Endothelial cell (in vitro differentiated cells): Measurements from ENCODE around the gene BTBD16. TPM values are rescaled to one million over a fixed set of nuclear protein-coding genes. Genes with fewer than 3 reads are reported as not detected.

Experiments
- DNase-seq: peaks from one replicate; pipeline ENCODE4 v3.0.0; 2021; ENCODE audit warnings: low spot score
- H3K27ac Mint-ChIP-seq: one replicate; pipeline ENCODE4 v1.8.0; 2021; ENCODE audit warnings: mixed read lengths, inconsistent platforms; ENCODE audit not compliant: unreplicated experiment
- H3K27me3 Mint-ChIP-seq: one replicate; pipeline ENCODE4 v1.8.0; 2021; ENCODE audit warnings: mild to moderate bottlenecking, moderate library complexity, mixed read lengths, inconsistent platforms; ENCODE audit not compliant: unreplicated experiment
- H3K36me3 Mint-ChIP-seq: one replicate; pipeline ENCODE4 v1.8.0; 2021; ENCODE audit warnings: mild to moderate bottlenecking, low read depth, mixed read lengths, inconsistent platforms; ENCODE audit not compliant: unreplicated experiment
- H3K4me1 Mint-ChIP-seq: one replicate; pipeline ENCODE4 v1.8.0; 2021; ENCODE audit warnings: mild to moderate bottlenecking, mixed read lengths, inconsistent platforms; ENCODE audit not compliant: unreplicated experiment
- H3K4me3 Mint-ChIP-seq: one replicate; pipeline ENCODE4 v1.8.0; 2021; ENCODE audit warnings: mild to moderate bottlenecking, mixed read lengths, inconsistent platforms; ENCODE audit not compliant: unreplicated experiment
- H3K9me3 Mint-ChIP-seq: one replicate; pipeline ENCODE4 v1.8.0; 2021; ENCODE audit warnings: mixed read lengths, inconsistent platforms; ENCODE audit not compliant: unreplicated experiment
- total RNA-seq: library from RNA; stranded (reverse); fragmentation: NEBNext Ultra II Directional; extraction: Animal tissue kit (Norgen Biotek cat#: 25700); gene quantifications from one replicate; pipeline ENCODE4 v1.2.1, GENCODE V29; 2021; ENCODE audit not compliant: unreplicated experiment
- TF ChIP-seq, protein P1 (sequence below): fragments of 200-600 bp; sonication (generic); IDR thresholded peaks from one replicate; pipeline ENCODE4 v1.5.0; 2021; ENCODE audit warnings: antibody characterized with exemption; ENCODE audit not compliant: unreplicated experiment

BTBD16 gene
- total RNA-seq, 1 donor from 2014 or later: 0.23 TPM

GRCh38 chr10:122298206-122298597 lies 27.1 kb downstream of the BTBD16 start:
- Mint-ChIP-seq H3K27me3 (peaks cover 6% of the 10 kb centered on the region), H3K27ac (no peak overlapping the region), H3K9me3 (no peaks in the 10 kb centered on the region), H3K4me1 (peaks cover 19% of the 10 kb centered on the region), H3K4me3 (no peak overlapping the region), H3K36me3 (no peaks in the 10 kb centered on the region)
- no peak for DNase-seq
- TF ChIP-seq, protein P1, sequence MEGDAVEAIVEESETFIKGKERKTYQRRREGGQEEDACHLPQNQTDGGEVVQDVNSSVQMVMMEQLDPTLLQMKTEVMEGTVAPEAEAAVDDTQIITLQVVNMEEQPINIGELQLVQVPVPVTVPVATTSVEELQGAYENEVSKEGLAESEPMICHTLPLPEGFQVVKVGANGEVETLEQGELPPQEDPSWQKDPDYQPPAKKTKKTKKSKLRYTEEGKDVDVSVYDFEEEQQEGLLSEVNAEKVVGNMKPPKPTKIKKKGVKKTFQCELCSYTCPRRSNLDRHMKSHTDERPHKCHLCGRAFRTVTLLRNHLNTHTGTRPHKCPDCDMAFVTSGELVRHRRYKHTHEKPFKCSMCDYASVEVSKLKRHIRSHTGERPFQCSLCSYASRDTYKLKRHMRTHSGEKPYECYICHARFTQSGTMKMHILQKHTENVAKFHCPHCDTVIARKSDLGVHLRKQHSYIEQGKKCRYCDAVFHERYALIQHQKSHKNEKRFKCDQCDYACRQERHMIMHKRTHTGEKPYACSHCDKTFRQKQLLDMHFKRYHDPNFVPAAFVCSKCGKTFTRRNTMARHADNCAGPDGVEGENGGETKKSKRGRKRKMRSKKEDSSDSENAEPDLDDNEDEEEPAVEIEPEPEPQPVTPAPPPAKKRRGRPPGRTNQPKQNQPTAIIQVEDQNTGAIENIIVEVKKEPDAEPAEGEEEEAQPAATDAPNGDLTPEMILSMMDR: no peak

DNA sequence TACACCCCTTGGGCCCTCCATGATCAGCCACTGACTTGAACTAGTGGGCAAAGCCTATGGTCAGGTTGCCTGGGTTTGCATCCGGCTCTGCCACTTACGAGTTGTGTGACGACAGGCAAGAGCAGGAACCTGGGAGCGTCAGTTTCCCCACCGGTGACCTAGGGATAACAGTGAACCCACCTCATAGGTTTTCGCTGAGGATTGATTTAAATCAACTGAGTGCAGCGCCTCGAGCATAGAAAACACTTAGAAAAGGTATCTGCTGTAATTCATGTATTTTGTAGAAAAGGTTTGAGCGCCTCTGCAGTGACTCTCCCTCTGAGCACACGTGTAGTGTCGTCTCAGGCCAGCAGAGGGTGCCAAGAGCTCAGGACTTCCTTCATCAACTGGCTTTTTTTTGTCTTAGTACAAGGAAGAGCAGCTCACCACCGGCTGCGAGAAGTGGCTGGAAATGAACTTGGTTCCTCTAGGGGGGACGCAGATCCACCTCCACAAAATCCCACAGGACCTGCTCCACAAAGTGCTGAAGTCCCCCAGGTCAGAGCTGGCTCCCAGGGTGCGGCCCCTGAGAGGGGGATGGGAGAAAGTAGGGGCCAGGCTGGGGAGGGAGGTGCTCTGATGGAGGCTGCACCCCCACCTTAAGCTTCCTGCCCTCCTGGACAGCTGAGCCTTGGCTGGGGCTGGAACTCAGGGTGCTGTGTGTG lies 27.7 kb downstream of the BTBD16 start:
- DNase-seq: peak; percentile 69
- Mint-ChIP-seq H3K9me3 (no peaks in the 10 kb centered on the region), H3K27me3 (peaks cover 6% of the 10 kb centered on the region), H3K27ac (no peak overlapping the region), H3K36me3 (no peaks in the 10 kb centered on the region), H3K4me3 (no peak overlapping the region), H3K4me1 (peaks cover 19% of the 10 kb centered on the region)
- TF ChIP-seq, protein P1: peak; percentile 80

DNA sequence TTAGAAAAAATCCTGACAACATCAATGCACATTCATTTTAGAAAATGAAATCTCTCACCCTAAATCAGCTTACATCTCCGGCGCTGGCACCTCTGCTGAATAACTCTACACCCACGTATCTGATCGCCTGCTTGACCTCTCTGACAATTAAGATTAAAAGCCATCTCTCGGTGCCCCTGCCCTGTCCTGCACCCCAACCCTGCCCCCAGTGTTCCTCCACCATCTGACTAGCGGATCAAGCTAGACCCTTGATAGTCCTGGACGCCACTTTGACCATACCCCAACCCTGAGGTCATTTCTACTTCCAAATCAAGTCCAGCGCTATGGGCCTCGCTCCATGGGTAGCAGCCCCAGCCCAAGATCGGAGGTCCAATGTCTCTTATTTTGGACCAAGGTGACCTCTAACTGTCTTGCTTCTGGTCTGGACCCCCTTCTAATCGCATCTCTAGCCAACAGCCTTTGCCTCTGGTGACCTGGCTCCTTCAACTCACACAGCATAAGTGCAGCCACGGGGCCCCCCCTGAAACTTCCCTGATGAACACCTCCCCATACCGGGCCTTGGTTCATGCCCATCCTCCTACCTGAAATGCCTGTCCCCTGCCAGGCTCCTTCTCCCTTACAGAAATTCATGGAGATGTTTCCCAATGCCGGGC lies 28.5 kb downstream of the BTBD16 start:
- Mint-ChIP-seq H3K9me3 (no peaks in the 10 kb centered on the region), H3K27ac (no peak overlapping the region), H3K27me3 (peaks cover 6% of the 10 kb centered on the region), H3K4me1 (peaks cover 14% of the 10 kb centered on the region), H3K36me3 (no peaks in the 10 kb centered on the region), H3K4me3 (no peak overlapping the region)
- DNase-seq: no peak
- TF ChIP-seq, protein P1: no peak

DNA sequence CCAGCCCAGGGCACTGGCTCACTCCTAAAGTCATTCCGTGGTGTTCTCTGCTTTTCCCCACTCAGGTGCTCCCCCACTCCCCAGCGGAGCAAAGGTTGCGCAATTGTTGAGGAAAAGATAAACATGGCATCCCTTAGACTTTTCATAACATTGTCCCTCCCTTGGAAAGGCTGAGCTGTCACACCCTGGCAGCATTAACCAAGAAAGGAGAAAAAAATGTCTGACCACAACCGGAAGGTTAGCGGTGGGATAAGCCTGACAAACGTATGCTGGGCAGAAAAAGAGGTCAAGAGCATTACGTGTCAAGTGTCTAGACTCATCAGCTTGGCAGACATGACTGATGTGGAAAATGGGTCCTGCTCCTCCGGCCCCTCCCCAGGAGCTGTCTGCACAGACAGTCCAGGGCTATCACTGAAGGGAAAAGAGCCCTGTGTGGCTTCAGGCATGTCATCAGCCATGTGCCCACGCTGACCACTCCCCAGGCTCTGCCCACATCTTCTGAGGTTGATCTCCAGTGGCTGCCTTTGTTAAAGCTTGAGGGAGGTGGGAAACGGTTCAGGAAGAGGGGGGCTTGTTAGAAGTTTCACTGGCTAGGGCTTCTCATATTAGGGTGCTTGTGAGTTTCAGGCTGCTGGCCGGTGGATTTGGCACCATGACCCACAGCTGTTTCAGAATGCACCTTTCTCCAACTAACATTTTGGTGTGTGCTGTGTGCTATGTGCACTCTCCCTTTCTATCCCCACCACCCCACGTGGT lies 30.1 kb downstream of the BTBD16 start:
- Mint-ChIP-seq H3K27ac (no peak overlapping the region), H3K36me3 (no peaks in the 10 kb centered on the region), H3K4me3 (no peak overlapping the region), H3K27me3 (peaks cover 6% of the 10 kb centered on the region), H3K4me1 (peaks cover 4% of the 10 kb centered on the region), H3K9me3 (no peaks in the 10 kb centered on the region)
- DNase-seq: no peak
- TF ChIP-seq, protein P1: no peak

- H3K4me3 Mint-ChIP-seq: no peak overlapping the region
- no peak overlapping the region for H3K27ac Mint-ChIP-seq
- no peaks in the 10 kb centered on the region for H3K36me3 Mint-ChIP-seq
- no peak for DNase-seq
- TF ChIP-seq, protein P1: no peak
- H3K27me3 Mint-ChIP-seq: peaks cover 6% of the 10 kb centered on the region
- peaks cover 4% of the 10 kb centered on the region for H3K4me1 Mint-ChIP-seq
- H3K9me3 Mint-ChIP-seq: no peaks in the 10 kb centered on the region
Measured at GRCh38 chr10:122301811-122302115, 30.7 kb downstream of the BTBD16 start.
